GM18867 (cell line): ENCODE results near the gene ACYP1.

Experiments used
- ATAC-seq: cut with Tn5 transposase; IDR thresholded peaks from one replicate; pipeline ENCODE4 v1.9.1; 2021; ENCODE audit warnings: mild to moderate bottlenecking, moderate library complexity; ENCODE audit not compliant: unreplicated experiment

Gene ACYP1

DNA sequence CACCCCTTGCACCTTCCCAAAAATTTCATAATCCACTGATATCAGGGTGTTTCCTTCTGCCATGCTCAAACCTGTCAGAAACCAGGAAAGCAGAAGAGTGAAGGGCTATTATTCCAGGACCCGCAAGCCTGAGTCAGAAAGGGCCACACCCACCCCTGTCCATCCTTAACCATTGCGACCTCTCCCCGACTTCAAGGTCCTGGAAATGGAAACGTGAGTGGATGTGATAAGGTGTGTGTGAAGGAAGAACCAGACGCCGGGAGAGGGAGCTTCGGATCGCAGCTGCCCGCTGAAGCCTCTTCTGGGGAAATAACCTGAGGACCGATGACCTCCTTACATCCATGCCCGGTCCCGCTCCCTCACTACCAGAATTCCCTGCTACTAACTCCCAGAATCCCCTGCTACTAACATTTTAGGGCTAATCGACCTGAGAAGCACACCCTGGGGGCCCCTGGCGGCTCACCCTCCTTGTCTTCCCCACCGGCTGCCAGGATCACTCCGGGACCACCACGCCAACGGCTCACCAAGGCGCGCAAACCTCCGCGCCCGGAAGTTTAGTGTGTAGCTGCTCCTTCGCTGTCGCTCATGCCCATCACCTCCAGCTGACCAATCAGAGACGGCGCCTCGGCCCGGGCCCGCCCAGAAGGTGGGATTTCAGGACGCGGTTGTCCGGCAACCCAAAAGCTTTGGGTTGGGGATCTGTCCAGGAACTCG lies at the start of gene ACYP1:
ACYP1 (minus strand) TSS at position 534 of the 714 bp plus-strand sequence; CDS start at position 63, 471 bp downstream.
- peak; percentile 94 for ATAC-seq

DNA sequence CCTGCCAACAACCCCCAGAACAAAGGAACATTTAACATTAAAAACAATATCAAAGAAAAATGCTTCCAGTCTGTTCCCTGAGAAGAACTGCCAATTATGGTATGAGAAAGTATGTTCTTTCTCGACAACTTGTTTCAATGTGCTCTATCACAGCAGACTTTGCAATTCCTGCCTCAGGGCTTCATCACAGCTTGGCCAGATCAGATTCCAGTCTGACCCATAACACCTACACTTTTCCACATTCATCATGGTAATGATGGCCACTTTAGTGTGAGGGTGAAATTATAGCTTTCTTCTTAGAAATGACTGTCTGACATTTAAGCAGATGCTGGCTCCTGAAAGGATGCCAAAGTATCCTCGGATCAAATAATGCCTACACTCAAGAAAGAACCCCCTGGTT lies 46.1 kb upstream of the ACYP1 start:
- ATAC-seq: no peak

DNA sequence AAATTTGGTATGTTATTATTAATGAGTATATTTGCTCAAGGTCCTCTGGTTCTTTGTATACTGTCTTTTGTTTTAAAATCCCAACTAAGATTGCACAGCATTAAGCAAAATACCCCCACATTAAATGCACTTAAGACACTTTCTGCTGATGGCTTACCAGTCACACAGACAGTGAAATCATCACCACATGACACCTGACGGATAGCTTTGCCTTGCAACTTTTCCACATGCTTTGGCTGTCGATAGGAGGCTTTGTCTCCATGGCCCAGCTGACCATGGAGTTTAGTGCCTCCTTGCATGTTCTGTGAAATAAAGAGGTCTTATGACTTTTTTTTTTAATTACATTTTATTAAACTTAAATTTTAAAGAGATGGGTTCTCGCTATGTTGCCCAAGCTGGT lies 43.4 kb upstream of the ACYP1 start:
- ATAC-seq: no peak

DNA sequence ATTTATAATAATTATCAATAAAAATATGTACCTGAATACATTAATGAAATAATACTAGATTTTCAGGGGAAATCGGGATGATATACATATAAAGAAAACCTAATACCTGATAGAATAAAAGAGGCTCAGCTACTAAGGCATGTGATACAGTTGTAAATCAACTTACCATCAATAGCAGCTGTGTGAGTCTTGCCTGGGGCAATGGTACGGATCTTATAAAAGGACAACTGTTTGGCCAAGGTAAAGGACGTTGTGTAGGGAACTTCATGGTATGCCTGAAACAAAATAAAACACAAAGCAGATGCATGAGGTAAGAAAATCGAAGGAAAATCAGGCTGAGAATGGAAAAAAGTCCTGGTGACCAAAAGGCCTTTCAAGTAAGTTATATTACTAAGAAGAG lies 37.7 kb upstream of the ACYP1 start:
- no peak for ATAC-seq

- no peak for ATAC-seq
These were observed 34.9 kb upstream of the ACYP1 start for GRCh38 chr14:75098682-75099081.

DNA sequence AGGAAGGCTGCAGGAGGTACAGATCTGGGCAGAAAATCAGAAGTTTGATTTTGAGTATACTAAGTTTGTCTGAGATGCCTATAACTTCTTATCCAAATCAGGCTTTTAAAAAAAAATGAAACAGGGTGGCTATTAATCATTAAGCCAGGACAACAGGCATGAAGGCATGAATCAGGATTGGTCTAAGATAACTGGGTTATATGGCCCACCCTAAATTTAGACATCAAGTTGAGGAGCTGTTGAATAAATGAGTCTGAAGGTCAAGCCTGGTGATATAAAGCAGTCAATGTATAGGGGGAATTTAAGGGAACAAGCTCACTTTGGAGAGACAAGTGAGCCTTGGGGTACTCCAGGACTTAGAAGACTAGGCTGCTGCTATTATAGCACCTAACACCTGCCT lies 34.4 kb upstream of the ACYP1 start:
- no peak for ATAC-seq

DNA sequence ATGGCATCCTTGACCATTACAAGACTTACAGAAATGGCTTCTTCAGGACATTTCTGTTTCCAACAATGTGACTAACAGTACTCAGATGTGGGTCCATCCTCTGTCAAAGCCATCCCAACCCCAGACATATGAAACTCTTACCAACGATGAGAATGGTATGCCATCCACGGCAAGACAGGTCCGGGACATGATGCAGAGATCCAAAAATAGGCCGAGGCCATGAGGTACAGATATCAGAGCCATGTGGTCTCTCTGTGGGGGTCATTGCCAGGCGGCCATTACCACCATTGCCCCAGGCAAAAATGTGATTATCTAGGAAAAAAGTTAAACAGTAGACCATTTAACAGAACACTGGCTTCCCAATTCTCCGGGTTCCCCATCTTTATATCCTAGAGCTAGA lies 33.1 kb upstream of the ACYP1 start:
- ATAC-seq: no peak

GRCh38 chr14:75095690-75096089 lies 31.9 kb upstream of the ACYP1 start:
- no peak for ATAC-seq

DNA sequence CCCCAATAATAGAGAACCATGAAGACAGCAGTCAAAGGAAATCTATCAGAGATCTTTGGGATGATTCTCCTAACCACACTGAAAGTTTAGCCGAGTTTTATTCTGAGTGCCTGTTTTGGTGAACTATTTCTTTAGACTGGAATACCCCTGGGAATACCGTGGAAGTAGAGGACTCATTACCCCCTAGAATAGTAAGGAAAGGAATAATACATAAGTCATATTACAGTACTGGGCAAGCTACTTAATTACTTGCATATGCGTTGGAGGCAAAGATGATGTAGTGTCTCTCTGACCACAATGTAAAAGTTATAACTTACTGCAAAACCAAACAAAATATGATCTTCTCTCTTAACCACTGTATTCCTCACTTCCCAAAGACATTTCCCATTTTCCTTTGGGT lies 31.1 kb upstream of the ACYP1 start:
- ATAC-seq: no peak

GRCh38 chr14:75092698-75093097 lies 28.9 kb upstream of the ACYP1 start:
- ATAC-seq: no peak

DNA sequence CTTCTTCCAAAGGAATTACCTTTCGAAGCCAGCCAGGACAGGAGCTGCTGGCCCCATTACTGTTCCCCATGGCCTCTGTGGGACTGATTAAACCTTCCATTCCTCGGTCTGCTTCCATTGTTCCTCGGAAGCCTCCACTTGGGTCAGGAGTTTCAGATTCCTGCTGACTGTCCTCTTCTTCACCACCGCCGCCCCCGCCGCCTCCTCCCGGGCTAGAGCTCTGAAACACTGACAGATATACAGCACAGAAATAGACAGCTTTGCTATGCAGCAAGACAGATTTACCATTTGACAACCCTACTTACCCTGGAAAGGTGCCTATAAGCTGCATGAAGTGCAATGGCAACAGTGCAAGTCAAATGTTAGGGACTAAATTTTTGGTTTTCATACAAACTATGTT lies 27.4 kb upstream of the ACYP1 start:
- no peak for ATAC-seq

DNA sequence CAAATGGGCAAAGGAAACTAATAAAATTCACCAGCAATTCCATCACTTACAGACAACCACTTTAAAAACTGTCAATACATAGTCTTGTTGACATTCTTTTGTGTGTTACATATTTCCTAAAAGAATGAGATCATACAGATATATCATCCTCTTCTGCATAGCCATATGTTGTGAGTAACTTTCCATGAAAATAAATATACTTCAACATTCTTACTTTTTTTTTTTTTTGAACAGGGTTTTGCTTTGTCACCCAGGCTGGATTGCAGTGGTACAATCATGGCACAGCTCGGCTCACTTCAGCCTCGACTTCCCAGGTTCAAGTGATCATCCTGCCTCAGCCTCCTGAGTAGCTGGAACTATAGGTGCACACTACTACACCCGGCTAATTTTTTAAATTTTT lies 26.5 kb upstream of the ACYP1 start:
- ATAC-seq: no peak

- no peak for ATAC-seq
These were observed 24.9 kb upstream of the ACYP1 start for GRCh38 chr14:75088566-75089373.

- ATAC-seq: no peak
These were observed 24.3 kb upstream of the ACYP1 start for GRCh38 chr14:75088153-75088552.

- no peak for ATAC-seq
These were observed 20.7 kb upstream of the ACYP1 start for GRCh38 chr14:75084513-75084912.

GRCh38 chr14:75083271-75083670 lies 19.4 kb upstream of the ACYP1 start:
- no peak for ATAC-seq

- no peak for ATAC-seq
These were observed 17.9 kb upstream of the ACYP1 start for GRCh38 chr14:75081660-75082229.

DNA sequence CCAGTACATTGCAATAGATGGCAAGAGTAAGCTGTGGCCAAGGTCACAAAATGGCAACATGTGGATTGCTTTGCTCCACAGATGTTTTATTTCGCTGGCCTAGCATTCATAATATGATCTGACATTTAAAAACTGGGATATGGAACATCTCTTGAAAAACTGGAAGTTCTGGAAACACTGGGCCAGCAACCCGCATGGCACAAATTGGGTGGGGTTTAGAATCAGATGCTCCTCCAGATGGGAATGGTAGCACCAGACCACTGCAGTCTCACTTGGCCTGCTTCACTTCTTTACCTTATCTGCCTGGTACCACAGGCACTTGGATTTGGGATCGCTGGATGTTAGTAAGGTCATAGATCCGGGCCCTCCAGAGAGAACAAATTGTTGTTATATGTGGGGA lies 15.7 kb upstream of the ACYP1 start:
- ATAC-seq: no peak

- ATAC-seq: no peak
These were observed 14.0 kb upstream of the ACYP1 start for GRCh38 chr14:75077794-75078193.

DNA sequence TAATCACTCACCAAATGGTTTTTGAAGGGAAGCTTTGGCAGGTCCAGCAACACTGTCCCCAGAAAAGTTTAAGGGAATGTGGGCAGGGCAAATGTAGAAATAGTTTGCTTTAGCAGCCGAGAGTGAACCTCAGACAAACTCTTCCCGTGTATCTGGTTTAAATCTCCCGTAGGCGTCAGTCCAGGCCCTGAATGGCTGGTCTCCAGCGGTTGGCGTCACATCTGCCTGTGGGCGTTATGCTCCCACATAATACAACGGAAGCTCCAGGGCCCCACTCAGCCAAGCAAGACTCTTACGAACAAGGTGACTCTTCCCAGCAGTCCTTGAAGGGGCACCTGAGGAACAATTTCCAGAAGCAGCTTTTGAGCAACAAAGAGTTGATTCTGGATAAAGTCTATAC lies 6.6 kb upstream of the ACYP1 start:
- no peak for ATAC-seq

GRCh38 chr14:75069811-75070145 lies 6.0 kb upstream of the ACYP1 start:
- ATAC-seq: no peak

DNA sequence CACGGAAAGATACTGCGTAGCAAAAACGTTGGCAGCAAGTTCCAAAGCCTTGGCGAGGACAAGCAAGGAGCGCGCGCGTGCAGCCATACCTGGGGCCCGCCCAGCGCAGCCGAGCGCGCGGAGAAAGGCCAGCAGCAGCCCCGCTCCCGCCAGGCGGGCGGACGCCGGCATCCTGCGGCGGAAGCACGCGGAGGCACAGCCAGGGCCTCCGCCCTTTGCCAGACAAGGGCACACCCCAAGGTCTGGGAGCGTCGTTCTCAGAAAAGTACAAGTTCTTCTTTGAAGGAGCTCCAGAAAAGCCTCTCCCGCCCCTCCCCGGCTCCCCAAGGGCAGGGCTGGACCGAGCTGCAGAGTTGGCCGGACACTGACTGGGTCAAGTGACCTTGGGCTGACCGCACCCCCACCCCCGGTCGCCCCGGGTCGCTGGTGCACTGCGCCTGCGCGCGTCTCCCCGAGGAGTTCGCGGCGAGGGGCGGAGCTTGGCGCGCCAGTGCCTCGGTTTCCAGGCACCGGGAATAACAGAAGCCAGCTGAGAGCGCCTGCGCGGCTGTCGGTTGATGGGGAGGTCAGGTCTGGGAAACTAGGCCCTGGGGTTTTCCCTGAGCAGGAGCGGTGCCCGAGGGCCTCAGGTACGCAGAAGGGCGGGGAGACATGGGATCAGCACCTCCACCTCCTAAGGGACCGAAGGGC lies 5.4 kb upstream of the ACYP1 start, which contains the start of gene ZC2HC1C:
ZC2HC1C (plus strand) TSS at position 521 of the 690 bp plus-strand sequence. CDS start 933 bp downstream, outside the sequence.
- ATAC-seq: peak; percentile 75
